ENCODE results near the gene KCNG4. TPM values are rescaled to one million over a fixed set of nuclear protein-coding genes. Genes with fewer than 3 reads are reported as not detected.

KCNG4 gene
- total and polyA plus RNA-seq, 8 donors, result 0.02 TPM; not detected in 7

DNA sequence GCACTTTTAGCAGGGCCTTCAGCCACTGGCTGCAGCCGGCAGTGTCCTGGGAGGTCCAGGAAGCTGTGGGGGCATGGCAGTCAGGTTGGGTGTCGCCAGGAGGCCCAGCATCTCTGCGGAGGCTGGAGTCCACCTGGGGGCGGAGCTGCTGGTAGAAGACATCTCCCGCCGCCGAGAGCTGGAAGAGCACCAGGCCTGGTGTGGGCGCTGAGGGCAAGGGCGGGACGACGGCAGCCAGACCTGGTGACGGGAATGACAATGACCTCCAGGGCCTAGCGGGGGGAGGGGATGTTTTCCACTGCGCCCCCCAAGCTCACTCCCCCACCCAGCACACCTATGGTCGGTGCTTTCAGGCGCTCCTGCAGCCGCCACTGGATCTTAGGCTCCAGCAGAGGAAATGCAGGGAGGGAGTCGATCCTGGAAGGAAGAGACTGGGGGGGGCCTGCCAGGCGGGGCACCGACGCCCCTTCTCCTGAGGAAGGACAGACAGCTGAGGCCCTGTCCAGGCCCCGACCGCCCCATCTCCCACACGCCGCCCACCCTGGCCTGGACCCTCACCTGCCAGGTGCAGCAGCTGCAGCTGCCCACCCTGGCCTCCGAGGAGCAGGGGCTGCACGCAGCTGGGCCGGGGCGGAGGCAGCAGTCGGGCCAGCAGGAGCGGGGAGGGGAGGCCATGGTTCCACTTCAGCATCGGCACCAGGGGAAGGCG, 60.0 kb downstream of the KCNG4 start:
- Histone ChIP-seq H3K4me1 (peaks cover 0 to 8% (median 0%) of the 10 kb centered on the region in 3 donors), H3K9me3 (no peaks in the 10 kb centered on the region), H3K27ac (no peak overlapping the region), H3K27me3 (no peaks in the 10 kb centered on the region), H3K36me3 (peaks cover 0 to 25% (median 12%) of the 10 kb centered on the region in 3 donors), H3K4me3 (no peak overlapping the region)
- whole genome bisulfite sequencing, 2 donors, result 91 to 92% methylated on average over 30 to 33 of the region's 33 CpGs
- TF ChIP-seq, protein P1, sequence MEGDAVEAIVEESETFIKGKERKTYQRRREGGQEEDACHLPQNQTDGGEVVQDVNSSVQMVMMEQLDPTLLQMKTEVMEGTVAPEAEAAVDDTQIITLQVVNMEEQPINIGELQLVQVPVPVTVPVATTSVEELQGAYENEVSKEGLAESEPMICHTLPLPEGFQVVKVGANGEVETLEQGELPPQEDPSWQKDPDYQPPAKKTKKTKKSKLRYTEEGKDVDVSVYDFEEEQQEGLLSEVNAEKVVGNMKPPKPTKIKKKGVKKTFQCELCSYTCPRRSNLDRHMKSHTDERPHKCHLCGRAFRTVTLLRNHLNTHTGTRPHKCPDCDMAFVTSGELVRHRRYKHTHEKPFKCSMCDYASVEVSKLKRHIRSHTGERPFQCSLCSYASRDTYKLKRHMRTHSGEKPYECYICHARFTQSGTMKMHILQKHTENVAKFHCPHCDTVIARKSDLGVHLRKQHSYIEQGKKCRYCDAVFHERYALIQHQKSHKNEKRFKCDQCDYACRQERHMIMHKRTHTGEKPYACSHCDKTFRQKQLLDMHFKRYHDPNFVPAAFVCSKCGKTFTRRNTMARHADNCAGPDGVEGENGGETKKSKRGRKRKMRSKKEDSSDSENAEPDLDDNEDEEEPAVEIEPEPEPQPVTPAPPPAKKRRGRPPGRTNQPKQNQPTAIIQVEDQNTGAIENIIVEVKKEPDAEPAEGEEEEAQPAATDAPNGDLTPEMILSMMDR (IDR thresholded peaks at IDR 0.05), result no peak
- intact Hi-C loops (cut with DNase I), result loop anchor here in 2 of 3 donors (5.0 to 10.0 kb wide), 3 partner anchors 87 to 215 kb away; partner anchors contain the start of gene NECAB2 (in 1 of the 2)
- no peak for FAIRE-seq
- no peak for ATAC-seq
- peak in 1 of 6 donors; percentile 77 for DNase-seq

DNA sequence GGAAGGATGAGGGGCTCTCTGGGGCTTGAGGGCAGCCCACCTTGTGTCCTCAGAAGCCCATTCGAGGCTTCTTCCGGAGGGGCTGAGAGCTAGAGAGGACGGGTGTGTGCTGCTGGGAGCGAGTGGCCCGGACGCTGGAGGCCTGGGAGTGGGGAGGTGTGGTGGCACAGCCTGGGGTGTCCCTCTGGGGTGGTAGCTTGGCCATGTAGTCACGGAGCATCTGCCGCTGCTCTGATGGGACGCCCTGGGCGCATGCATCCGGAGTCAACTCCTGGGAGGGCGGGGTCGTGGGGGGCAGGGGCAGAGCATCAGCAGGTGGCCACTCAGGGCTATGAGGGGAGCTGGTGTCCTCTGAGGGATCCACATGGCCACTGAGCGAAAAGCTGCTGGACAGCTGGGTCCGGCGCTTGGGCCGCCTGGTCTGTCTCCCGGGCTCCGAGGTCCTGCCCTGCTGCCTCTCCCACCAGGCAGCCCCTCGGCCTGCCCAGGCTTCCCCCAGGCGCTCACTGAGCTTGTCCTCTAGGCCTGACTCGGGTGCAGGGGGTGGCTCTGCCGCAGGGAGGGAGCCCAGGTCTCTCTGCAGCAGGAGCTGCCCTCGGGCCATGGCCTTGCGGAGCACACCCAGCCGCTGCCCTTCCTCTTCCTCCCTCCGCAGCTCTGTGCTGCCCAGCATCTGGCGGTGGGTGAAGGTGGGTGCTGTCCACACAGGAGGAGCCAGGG, 60.8 kb downstream of the KCNG4 start:
- no peak overlapping the region for H3K27ac ChIP-seq

DNA sequence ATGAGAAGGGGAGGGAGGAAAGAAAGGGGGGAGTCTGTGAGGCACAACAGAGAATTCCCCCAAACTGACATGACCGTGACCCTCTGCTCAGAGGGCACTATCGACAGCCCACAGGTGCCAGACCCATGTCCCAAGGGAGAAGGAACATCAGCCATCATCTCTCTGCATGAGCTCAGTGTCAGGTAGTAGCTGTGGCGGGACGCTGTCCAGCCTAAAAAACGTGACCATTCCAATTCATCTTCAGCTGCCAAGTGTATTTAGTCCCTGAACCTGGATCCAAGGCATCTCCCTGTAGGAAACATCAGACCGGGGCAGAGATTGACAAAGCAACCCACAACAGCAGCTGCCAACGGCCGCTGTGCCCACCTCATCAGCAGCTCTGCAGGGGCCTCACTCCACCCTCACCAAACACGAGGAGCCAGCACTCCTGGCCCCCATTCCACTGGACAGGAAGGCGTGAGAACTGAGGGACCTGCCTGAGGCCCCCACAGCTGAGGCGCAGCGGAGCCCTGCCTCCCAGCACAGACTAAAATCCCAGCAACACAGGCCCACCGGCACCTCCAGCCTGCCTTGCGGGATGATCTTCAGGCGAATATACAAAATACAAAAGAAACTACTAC, 61.6 kb downstream of the KCNG4 start:
- TF ChIP-seq, protein P1 (IDR thresholded peaks at IDR 0.05), result no peak
- peaks cover 0 to 6% (median 0%) of the 10 kb centered on the region in 3 donors for H3K4me1 ChIP-seq

More for the DNA sequence above, 60.8 kb downstream of the KCNG4 start:
- H3K4me3 ChIP-seq, result no peak overlapping the region
- WGBS, 2 donors, result 93 to 94% methylated on average over 26 to 28 of the region's 28 CpGs
- FAIRE-seq, result no peak
- DNase-seq, result peak in 2 of 6 donors; percentile 56 to 73
- peaks cover 0 to 25% (median 12%) of the 10 kb centered on the region in 3 donors for H3K36me3 ChIP-seq
- no peaks in the 10 kb centered on the region for H3K9me3 ChIP-seq
- TF ChIP-seq, protein P1 (IDR thresholded peaks at IDR 0.05), result no peak
- no peaks in the 10 kb centered on the region for H3K27me3 ChIP-seq
- no peak for ATAC-seq
- intact Hi-C loops (cut with DNase I), result loop anchor here in 1 of 3 donors (5.0 to 10.0 kb wide), 2 partner anchors 87 to 214 kb away; partner anchors contain the start of gene NECAB2
- peaks cover 0 to 6% (median 0%) of the 10 kb centered on the region in 3 donors for H3K4me1 ChIP-seq

DNA sequence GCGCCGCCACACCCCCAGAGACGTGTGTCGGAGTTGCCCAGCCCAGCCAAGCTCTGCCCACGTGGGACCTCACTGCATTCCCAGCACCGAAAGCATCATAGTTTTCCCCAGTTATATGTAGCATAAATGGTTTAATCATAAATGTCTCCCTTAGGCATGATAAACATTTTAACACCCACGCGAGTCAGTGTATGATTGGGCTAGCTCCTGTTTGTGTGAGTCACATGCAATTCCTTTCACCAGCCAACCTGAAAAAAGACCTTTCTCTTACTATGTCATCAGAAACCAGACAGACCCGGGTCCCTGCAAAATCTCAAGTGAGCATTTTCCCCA, 62.1 kb downstream of the KCNG4 start:
- Histone ChIP-seq H3K27ac (peak overlapping the region in 3 of 4 donors; percentile 5 to 57 (median 8)), H3K4me1 (peaks cover 0 to 6% (median 0%) of the 10 kb centered on the region in 3 donors), H3K36me3 (peaks cover 0 to 18% (median 12%) of the 10 kb centered on the region in 3 donors), H3K27me3 (no peaks in the 10 kb centered on the region), H3K4me3 (no peak overlapping the region), H3K9me3 (no peaks in the 10 kb centered on the region)
- no peak for FAIRE-seq
- ATAC-seq, result no peak
- intact Hi-C loops (cut with DNase I), result loop anchor here in 1 of 3 donors (5.0 to 10.0 kb wide), 2 partner anchors 85 to 213 kb away; partner anchors contain the start of gene NECAB2
- TF ChIP-seq, protein P1 (IDR thresholded peaks at IDR 0.05), result no peak
- WGBS, 2 donors, result 62 to 73% methylated on average over 9 of the region's 9 CpGs
- no peak for DNase-seq

More for the DNA sequence above, 61.6 kb downstream of the KCNG4 start:
- Histone ChIP-seq H3K9me3 (no peaks in the 10 kb centered on the region), H3K36me3 (peaks cover 0 to 23% (median 12%) of the 10 kb centered on the region in 3 donors), H3K27ac (no peak overlapping the region), H3K4me3 (no peak overlapping the region), H3K27me3 (no peaks in the 10 kb centered on the region)
- DNase-seq, result no peak
- ATAC-seq, result no peak
- intact Hi-C loops (cut with DNase I), result loop anchor here in 1 of 3 donors (5.0 to 10.0 kb wide), 2 partner anchors 86 to 213 kb away; partner anchors contain the start of gene NECAB2
- WGBS, 2 donors, result 73 to 84% methylated on average over 15 of the region's 15 CpGs
- FAIRE-seq, result no peak
